Measurements from ENCODE around the gene DPF3.

The DPF3 gene

DNA sequence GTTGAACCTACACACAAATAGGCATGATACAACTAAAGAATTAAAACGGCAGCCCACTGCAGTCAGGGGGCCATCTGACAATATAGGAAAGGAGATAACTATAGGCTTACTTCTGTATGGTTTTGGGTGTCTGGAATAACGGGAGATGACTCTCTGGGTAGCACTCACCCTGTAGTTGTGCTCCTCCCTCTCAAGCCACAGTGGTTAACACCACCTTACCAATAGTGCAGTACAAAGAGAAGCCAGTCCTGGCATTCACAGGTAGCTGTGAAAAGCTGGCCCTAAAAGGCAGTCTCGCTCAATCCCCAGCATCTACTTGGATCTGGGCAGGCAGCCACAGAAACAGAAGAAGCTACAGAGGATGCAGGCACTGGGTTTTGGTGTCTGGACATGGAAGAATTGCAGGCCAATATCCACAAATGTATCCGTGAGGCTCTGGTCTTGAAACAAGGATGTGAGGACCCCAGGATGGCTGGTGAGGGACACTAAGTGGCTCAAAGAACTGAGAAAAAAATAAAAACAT, 93.0 kb downstream of the DPF3 start:
- DNase-seq (ENCODE audit: low read depth, low spot score) = no peak

DNA sequence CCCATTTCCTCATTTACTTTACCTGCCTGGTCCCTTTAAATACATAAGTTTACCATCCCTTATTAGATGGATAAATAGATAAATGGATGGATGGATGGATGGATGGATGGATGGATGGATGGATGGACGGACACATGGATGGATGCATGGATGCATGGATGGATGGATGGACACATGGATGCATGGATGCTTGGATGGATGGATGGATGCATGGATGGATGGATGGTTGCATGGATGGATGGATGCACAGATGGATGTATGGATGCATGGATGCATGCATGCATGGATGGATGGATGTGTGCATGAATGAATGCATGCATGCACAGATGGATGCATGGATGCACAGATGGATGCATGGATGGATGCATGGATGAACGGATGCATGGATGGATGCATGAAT, 93.6 kb downstream of the DPF3 start:
- DNase-seq (ENCODE audit: low read depth, low spot score) = no peak

DNA sequence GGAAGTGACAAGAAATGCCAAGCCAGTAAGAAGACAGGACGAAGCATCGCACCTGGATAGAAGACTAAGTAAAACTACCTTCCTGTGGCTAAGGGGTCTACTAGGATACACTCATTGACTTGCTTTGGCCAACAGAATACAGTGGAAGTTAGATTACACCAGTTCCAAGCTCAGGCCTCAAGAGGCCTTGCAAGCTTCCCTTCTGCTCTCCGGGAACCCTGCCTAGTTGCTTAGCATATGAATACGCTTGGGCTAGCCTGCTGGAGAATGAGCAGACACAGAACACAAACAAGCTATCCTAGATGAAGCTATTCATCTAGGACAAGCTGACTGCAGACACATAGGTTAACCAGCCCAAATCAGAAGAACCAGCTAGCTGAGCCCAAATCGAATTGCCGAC, 97.0 kb downstream of the DPF3 start:
- DNase-seq (ENCODE audit: low read depth, low spot score) = no peak

DNA sequence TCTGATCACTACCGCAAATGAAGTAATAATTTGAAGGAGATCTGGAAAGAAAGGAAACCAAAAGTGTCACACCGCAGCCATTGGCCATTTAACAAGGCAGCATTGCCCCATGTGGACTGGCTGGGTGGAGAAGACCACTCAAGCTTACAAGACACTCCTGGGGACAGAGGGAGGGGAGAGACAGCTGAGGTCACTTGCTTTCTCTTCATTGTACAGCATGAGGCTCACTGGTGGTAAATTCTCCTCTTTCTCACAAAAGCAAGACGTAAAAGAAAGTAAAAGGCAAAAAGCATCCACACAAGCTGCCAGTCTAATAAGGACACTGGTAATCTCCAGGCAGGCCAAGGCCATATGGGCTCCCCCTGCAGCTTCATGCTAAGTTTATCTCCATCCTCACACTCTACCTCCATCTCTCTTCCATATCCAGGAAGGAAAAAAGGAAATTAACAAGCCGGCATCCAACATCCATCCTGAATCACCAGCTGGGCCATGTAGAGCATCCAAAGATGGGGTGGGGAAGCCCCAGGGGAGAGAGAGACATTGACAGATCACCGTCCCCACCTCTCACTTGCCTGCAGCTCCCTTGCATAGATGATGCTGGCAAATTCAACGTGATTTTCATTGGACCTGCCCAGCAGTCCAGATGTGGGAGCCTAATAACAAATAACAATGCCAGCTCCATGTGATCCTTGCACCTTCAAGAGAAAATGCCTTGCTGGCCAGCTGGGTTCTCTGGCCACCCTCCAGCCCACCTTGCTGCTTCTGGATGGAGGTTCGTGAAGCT, 100.6 kb downstream of the DPF3 start:
- DNase-seq (ENCODE audit: low read depth, low spot score) = no peak

DNA sequence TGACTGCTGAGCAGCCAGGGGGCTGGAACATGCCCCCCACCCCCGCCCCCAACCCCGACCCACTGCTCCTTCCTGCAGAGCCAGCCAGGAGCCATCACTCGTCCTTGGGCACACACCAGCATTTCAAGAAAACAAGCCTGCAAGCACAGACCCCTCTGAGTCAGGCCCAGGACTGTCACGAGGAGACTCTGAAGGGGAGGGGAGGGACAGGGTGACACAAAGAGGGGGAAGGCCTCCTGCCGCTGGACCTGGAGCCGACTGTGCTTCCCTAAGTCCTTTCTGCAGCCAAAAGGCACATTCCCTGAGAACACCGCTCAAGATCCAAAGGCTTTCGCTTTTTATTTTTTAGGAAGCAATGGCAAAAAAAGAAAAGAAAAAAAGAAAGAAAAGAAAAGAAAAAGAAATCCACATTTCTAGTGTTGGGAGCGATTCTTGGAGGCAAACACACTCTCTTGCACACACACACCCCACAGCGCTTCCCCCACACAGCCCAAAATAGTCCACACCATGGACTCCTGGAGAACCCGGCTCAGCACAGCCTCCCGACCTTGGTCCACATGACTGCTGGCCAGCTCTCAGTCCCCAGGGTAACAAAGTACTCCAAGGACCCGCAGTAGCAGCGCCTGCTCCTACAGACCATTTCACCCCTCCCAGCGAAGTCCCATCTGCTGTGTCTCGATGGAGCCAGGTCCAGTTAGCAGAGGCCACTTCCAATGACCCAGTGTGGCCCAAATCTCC, 101.7 kb downstream of the DPF3 start:
- no peak for DNase-seq (ENCODE audit: low read depth, low spot score)

DNA sequence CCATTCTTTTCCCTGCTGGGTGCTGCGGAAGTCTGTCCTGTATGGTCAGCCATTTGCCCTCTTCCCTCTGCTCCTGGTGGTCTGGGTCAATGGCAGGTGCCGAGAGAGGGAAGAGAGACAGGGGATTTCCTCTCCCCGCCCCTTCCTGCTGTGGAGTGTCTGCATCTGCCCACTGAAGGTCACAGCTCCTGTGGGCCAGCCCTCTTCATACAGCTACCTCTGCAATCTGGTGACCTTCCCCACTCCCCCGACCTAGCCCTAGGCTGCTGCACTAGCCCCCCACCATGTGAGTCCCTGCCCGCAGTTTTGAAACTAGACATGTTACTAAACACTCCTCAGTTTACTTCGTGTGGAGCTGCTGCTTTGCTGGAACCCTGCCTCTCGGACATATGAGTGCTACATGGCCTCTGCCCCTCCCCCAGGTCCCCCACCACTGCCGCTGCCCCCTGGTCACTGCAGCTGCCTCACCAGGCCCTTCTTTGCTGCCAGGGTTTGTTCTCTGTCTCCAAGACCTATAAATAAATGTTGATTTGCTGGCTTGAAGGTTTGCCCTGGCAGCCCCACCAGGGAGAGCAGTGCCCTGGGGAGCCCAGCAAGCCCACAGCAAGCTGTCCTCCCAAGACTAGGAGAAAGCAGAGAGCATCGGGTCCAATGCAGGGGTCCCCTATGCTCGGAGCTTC, 102.9 kb downstream of the DPF3 start:
- no peak for DNase-seq (ENCODE audit: low read depth, low spot score)

DNA sequence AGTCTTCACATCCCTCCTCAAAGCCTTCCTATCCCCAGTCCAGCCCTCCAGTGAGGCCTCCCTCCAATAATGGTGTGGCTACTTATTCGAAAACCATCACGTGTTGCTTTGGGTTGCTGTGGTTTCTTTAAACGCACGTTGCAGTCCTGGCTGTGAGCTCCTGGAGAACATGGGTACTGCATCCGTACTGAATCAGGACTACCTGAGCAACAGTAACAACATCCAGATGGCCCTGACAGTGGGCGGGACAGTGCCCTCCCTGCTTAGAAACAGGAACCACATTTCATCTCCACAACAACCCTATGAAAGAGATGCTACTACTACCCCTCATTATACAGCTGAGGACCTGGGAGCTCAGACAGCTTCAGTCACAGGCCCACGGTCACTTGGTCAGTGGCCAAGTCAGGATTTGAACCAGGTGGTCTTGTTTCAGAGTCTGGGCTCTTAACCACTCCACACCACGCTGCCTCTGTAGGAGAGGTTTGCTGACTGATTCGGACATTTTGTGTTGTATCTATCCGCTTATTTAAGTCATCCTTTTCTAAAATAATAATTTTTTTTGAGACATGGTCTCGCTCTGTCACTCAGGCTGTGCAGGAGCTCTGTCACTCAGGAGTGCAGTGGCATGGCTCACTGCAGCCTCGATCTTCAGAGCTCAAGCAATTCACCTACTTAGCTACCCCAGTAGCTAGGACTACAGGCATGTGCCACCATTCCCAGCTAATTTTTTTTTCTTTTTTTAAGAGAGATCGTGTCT, 104.8 kb downstream of the DPF3 start:
- DNase-seq (ENCODE audit: low read depth, low spot score) = no peak

DNA sequence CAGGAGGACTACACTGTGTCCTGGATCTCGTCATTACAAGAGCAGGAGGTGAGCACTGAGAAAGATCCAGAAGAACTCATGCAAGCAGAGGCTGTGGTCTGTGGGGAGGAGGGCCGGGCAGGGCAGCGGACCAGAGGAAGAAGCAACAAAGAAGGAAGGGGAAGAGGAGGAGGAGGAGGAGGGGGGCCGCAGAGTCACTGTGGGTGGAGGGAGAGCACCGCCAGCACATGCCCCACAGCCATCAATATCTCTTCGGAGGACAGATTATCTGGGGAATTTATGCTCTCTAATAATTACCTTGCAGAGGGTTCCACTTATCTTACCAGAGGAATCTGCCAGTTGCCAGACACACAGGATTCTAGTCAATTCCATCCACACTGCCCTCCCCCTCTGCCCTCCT, 105.6 kb downstream of the DPF3 start:
- DNase-seq (ENCODE audit: low read depth, low spot score) = no peak

DNA sequence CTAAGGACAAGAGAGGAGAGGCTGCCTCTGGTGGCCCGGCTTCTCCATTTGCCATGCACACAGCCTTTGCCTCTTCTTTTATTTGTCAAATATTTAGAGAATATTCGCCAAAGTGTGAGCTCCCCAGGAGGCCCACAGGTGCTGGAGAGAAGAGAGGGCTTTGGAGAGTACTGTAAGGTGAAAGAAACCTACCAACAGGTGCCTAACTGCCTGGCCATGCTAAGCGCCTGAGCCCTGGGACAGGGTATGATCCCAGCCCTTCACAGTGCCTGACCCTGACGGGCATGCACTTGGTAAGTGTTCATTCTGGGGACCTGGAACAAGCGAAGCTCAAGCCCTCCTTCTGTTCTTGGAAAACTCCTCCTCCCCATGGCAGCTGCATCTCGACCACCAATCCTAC, 106.1 kb downstream of the DPF3 start:
- DNase-seq (ENCODE audit: low read depth, low spot score) = no peak

DNA sequence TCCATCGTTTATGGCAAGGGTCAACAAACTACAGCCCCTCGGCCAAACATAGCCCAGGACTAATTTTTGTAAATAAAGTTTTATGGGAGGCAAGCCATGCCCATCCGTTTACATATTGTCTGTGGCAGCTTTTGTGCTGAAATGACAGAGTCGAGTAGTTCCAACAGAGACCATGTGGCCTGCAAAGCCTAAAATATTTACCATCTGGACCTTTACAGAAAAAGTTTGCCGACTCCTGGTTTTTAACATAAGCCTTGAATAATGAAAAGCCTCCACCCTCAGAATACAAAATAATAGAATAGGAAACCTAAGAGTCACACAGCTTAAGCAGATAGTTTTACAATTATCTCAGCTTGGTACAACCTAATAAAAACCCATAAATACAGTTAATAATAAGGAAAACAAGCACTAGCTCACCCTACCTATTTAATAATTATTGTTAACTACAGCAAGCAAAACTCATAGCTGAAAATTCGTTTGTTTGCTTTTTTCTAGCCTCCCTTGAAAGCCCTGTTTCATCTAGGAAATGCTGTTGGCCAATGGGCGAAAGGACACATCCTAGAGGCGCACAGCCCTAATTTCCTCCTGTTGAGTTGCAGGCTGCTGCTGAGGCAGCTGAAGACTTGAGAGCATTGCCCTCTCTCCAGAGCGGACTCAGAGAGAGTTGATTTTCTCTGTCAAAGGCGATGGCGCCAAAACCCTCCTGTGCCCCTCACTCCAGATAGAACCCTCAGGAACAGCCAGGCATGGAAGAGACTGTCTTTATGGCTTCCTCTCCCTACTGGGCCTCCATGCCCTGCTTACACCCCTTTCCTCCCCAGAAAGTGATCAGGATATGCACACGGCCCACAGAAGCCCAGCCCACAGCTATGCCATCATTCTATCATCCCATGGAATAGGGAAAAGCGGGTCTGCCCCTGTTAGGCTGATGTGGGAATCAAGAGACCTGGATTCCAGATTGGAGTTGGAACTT, 107.2 kb downstream of the DPF3 start:
- no peak for DNase-seq (ENCODE audit: low read depth, low spot score)

DNA sequence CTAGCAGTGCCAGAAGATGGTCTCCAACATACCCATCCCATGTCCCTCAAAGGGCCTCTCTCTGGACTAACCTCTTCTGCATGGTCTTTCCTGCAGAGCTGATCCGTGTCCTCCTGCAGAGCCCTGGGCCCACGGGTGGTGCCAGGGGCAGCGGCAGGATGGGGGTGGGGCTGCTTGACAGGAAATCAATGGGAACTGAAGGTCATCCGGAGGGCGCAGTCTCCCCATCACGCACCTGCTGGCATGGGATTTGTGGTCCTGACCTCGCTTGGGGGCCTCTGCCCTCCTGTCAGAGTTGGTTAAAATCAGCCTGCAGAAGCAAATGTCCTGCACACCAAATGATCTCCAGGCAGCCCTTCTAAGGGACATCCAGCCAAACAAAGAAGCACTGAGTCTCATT, 110.2 kb downstream of the DPF3 start:
- no peak for DNase-seq (ENCODE audit: low read depth, low spot score)

DNA sequence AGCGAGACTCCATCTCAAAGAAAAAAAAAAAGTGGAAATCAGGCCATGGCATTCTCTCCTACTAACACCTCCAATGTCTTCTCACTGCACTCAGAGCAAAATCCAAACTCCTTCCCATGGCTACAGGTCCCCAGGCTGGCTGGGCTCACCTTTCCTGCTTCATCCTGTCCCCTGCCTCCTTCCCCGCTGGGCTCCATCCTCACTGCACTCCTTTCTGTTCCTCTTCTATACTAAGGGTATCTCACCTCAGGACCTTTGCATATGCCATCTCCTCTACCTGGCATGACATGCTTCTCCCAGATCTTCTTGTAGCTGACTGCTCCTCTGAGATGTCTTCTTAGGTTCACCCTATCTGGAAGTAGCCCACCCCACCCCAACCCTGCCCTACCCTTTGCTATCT, 111.1 kb downstream of the DPF3 start:
- DNase-seq (ENCODE audit: low read depth, low spot score) = no peak

DNA sequence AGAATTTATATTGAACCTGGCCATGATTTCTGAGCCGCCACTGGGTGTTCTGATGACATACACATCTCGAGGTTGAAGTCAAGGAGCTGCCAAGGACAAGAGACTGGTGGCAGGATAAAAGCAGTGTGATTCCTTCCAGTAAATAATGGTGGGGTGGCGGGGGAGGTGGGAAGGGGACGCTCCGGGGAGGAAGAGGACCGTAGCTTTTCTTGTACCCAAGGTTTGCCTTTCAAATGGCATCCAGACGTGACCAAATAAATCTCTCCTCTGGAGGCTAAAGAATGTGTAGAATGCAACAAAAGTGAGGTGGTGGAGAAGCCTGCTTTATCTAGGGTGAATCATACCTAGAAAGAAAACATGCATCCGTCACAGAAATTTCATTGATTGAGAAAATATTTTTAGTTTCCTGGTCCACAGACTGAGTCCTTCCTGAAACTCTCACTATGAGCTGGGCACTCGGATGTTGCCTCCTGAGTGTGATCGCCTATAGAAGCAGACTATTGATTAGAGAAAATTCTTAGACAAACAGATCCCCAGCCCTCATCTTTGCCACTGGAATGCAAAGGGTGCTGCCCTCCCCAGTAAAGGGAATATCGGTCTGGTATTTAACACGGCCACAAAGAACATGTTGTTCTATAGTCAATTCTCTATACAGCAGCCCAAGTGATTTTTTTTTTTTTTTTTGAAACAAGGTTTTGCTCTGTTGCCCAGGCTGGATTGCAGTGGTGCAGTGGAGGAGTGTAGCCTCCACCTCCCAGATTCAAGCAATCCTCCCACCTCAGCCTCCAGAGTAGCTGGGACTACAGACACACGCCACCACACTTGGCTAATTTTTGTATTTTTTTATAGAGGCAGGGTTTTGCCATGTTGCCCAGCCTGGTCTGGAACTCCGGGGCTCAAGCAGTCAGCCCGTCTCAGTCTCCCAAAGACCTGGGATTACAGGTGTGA, 112.1 kb downstream of the DPF3 start:
- DNase-seq (ENCODE audit: low read depth, low spot score) = no peak

DNA sequence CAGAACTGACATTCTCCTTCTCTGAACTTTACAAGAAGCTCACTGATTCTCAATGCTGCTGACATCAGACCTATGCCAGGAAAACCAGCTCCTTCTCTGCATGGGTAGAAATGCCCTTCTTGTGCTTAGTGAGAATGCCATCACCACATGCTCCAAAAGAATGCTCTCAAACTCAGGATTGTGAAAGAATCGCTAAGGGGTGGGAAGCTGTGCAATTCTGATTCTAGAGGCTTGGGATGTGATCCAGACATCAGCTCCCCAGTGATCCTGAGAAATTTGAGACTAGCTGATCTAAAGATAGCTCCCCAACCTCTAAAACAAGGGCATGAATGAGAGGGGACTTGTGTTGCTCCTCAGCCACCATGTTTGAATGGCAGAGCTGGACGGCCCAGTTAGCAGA, 113.2 kb downstream of the DPF3 start:
- no peak for DNase-seq (ENCODE audit: low read depth, low spot score)

DNA sequence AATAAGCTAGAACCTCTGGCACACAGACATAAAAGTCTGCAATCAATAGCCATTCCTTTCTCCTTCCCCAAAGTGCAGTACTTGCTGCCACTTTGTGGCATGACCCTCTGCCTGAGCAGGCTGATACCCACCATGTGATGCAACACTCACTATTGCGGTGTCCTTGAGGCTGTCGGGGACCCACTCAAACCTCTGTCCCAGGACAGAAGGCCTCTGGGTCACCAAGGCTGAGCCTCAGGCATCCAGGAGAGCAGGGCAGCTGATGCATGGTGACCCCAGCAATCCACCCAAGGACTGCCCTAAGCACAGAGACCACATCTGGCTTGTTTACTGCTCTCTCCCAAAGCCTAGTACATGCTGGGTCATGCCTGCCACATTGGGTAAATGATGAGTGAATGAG, 114.2 kb downstream of the DPF3 start:
- no peak for DNase-seq (ENCODE audit: low read depth, low spot score)

DNA sequence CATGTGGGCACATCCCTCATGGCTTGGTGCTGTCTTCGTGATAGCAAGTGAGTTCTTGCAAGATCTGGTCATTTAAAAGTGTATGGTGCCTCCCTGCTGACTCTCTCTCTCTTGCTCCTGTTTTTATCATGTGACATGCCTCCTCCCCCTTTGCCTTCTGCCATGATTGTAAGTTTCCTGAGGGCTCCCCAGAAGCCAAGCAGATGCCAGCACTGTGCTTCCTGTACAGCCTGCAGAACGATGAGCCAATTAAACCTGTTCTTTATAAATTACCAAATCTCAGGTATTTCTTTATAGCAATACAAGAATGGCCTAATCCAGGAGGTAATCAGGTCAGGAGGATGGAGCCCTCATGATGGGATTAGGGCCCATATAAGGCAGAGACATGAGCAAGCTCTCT, 116.3 kb downstream of the DPF3 start:
- DNase-seq (ENCODE audit: low read depth, low spot score) = no peak

DNA sequence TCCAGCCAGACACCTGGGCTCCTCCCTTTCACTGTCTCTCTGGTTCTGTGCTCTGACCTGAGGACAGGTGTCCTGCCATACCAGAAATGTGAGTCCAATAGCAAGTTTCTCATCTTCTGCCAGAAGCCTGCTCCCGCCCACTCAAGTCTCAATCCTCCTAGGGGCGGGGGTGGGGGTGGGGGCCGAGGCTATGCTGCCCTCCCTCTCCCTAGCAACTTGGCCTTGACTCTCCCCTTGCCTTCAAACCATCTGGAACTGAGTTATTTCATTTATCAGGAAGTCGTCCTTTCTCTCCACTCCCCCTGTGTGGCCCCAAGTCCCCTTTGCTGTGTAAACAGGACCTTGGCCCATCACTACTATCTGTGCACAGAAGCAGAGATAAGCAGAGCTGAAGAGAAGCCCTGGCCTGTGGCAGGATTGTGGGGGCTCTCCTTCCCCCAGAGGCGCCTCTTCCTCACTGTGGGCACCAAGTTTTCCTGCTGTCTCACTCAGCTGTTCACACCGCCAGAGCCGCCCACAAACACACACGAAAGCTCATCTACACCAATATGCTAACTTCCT, 117.1 kb downstream of the DPF3 start:
- DNase-seq (ENCODE audit: low read depth, low spot score) = no peak

DNA sequence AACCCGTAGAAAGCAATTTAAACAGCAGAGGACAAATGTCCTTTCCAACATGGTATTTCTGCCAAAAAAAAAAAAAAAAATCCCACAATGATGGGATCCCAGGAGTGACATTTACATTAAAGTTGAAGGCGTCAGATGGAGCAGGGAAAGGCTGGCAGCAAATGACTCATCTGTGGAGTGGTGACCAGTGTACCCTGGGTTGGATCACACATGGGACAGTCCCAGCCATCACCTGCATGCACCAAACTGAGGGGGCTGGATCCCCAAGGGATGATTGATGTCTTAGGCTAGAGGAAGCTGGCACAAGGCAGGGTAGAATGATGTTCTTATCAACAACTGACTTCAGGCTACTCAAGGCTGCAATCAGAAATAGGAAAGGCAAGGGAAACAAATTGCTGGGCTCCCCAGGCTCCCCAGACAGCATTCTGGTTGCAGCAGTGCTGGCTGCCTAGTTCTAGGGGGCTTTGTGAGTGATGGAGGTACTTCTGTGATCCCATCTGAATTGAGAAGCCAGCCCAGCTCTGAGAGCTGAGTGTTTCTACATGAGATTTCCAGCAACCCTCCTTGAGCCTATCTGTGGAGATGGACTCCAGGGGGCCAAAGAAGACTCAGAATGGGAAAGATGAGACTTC, 117.9 kb downstream of the DPF3 start:
- no peak for DNase-seq (ENCODE audit: low read depth, low spot score)
